Pons (tissue), 1 donor: Measurements from ENCODE around the gene ZFP3.
"Not testable (repeated sequence)": the region's sequence is repeated elsewhere in the genome, so short reads cannot be mapped to it uniquely, and the experiment has no call there.

Experiments
- DNase-seq: peaks from one replicate; pipeline ENCODE4 v3.0.0-alpha.2; 2016; ENCODE audit warnings: low spot score

Gene ZFP3

DNA sequence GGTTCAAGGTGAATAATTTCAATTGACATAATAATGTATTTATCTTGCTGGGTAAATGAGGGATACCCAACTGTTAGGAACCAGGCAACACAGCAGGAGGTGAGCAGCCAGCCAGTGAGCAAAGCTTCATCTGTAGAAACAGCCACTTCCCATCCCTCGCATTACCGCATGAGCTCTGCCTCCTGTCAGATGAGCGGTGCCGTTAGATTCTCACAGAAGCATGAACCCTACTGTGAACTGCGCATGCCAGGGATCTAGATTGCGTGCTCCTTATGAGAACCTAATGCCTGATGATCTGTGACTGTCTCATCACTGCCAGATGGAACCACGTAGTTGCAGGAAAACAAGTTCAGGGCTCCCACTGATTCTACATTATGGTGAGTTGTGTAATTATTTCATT is 46.6 kb downstream of the ZFP3 start:
- DNase-seq: not testable (repeated sequence)

DNA sequence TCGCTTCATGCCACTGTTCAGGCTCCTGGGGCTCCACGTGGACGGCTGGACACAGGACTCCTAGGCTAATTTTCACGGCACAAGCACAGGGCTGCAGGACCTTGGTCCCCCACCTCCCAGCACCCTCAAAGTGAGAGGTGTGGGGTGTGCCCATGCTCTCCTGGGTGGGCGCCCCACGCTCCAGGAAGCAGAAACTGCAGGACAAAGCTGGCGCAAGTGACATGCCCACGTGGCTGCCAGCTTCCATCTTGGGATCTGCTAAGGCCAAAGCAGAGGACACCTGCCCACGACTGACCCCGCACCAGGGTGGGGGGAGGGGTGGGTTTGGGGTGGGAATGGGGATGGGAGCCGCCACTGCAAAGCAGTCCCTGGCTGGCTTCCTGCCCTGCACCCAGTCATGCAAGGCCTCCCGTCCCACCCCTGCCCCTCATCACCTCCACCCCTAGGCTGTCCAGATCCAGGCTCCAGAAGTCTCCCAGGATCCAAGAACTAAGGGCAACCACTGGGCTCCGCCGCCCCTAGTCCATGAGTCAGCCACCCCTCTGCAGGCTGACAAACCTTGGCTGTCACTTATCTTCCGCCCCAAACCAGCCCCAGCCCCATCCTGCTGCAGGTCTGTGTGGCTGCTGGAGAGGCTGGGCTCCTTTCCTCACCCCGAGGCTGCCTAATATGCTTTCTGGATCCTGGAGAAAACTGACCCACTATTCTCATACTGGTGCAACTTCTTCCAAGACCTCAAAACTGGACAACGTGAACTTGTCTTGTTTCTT is 48.6 kb downstream of the ZFP3 start:
- DNase-seq: no peak

DNA sequence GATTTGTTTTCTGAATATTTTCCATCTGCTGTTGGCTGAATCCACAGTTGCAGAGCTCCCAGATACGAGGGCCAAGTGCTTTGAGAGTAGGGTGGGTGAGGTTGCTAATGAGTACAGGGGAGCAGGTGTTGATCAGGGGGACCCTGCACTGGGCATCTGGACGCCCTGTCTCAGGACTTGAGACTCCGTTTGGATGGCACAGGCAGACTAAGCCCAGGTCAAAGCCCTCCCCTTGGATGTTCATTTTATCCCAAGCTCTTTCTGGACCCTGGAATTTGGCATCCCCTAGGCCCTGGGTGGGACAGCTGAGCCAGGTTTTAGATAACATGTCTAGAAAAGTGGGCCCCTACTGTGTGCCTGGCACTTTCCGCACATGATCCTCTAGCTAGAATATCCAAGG is 49.6 kb downstream of the ZFP3 start:
- DNase-seq: no peak

DNA sequence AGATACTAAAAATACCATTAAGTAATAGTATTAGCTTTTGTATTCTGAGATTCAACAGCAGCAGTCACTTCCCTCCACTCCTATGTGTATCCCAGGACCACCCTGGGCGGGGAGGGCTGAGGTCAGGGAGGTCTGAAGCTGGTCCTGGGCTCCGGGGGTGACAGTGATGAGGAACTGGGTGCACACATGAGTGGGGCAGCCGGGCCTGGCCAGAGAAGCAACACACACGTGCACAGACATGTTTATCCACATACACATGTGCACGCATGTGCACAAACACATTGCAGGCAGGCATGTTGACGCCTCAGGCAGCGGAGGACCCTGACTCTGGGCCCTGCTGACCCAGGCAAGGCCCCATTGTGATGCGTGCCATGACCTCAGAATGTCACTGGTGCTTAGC is 50.1 kb downstream of the ZFP3 start:
- DNase-seq: not testable (repeated sequence)

DNA sequence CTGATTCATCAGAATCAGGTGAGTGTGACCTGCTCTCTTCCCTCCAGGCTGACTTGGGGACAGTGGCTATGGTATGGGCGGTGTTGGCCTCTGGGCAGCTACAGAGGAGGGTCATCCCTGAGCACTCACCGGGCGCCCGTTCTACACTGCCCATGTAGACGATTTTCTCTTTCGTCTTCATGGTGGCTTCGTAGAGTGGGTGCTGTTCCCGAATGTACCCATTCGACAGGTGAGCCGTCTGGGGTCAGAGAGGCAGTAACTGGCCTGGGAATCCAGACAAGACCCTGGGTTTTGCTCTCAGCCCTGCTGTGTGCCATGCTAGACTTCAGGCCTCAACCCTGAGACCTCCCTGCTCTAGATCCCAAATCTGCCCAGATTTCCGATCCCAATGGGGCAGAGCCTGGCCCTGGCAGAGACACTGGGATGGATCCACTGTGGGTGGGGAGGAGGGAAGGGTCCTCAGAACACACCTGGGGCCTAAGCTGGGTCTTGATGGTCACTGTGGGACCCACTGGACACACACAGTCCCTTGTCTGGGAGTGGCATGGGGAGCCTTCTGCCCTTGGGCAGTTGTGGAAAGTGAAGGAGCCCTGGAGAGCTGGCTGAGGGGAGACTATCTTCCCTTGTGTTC is 50.8 kb downstream of the ZFP3 start:
- no peak for DNase-seq

DNA sequence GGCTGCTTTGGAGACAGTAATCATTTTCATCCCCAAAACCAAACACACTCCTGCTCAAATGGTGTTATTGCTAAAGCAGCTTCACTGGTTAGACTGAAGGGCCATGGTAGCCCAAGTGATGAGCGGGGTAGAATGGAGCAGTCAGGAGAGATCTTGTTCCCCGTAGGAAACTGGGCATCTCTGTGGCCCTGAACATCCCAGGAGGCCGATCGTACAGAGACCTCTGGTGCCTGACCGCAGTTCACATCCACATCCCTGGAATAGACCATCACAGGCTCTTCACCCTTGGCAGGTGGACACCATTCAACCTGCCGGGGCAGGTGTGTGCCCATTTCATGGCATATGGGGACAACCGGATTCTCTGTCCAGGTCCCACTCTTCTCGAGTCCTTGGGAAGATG is 51.5 kb downstream of the ZFP3 start:
- not testable (repeated sequence) for DNase-seq

DNA sequence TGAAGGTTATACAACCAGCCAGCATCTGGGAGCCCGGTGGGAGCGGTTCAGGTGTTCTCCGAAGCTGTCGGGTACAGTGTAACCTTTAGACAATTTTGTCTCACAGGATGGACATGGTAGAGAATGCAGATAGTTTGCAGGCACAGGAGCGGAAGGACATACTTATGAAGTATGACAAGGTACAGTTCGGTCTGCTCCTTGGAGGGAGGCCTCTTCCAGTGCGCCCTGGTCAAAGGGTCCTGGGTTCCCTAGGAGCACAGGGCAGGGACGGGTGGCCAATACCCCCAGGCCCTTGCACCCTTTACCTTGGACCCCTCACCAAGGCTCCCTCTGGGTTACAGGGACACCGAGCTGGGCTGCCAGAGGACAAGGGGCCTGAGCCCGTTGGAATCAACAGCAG is 52.0 kb downstream of the ZFP3 start:
- DNase-seq: not testable (repeated sequence)

DNA sequence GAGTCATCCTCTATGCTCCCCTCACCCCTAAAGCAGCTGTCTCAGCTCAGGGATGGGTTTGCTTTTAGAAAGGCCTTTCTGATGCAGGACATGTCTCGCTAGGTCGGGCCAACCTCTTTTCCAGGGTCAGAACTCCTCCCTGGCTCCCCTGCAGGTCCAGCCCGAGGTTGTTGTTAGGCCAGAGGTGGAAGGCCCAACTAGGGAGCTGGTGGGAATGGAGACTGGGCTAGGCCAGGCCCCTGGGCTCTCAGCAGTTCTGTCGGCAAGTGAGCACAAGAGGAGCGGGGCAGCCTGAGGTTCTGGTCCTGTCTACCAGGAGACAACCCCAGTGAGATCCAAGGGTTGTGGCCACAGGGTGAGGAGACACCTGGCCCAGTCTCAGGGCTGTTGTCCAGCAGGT is 52.4 kb downstream of the ZFP3 start:
- not testable (repeated sequence) for DNase-seq

DNA sequence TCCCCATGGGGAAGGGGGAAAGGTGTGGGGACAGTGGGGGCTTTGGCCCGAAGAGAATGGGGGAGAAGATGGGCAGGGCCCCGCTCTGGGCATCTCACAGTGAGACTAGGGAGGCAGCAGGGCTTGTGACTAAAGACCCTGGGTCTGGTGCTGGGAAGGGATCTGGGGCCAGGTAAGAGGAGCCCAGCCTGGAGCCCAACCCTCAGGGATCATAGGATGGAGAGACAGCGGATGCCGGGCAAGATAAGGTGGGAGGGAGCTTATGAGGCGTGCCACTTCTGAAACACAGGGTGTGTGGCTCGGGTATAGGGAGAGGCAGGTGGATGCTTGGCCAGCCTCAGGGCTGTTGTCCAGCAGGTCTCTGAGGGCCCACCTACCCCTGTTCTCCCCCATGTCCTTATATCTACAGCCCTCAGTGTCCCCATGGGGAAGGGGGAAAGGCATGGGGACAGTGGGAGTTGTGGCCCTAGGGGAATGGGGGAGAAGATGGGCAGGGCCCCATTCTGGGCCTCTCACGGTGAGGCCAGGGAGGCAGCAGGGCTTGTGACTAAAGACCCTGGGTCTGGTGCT is 53.0 kb downstream of the ZFP3 start:
- DNase-seq: no peak

DNA sequence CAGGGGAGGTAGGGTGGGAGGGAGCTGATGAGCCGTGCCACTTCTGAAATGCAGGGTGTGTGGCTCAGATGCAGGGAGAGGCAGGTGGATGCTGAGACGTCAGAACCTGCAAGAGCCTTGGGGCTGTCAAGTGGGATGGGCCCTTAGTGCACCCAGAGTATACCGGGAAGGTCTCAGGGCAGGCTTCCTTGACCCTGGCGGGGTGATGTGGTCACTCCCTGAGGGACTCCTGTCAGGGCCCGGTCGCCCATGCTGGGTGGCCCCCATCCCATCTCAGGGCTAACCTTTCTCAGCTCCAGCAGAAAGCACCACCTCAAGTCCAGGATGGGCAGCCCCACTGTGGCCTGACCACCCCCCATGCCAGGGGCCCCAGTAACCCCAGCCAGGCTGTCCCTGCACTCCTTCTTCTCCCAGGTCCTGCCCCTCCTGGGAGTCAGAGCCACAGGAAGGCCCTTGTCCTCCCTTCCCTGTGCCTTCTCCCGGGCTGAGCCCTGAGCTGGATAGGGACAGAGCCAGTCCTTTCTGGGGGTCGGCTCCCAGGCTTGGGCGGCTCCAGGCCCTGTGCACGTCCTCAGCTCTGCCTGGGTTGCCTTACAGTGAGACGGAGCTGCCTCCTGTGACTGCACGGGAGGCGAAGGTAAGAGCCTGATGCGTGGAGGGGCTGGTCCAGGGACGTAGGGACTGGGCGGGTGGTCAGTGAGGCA is 53.7 kb downstream of the ZFP3 start:
- DNase-seq: not testable (repeated sequence)

DNA sequence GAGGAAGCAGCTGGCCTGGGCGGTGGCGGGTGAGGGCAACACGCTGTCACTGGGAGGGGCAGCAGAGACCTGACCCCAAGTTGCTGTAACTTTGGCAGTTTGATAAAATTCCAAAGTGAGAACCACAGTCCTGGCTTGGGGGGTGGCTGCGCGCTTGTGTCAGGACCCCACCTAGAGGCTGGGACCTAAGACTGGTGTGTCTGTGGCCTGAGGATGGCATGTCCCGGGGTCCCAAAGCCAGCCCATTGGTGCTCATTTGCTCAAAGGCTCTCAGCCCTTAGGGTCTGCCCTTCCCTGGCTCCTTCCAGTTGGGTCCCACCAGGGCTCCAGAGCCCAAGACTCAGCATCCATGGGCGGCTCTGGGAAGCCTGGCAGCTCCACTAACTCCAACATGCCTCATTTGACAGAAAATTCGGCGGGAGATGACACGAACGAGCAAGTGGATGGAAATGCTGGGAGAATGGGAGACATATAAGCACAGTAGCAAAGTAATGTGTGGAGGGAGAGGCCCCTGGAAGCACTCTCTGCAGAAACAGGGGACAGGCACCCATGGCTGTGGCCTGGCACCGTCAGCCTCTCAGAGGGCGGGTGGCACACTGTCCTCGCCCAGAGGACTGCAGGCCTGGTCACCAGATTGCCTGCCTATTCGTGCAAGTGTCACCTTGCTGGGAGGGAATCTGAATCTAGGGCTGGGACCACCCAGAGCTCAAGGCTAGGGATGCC is 54.4 kb downstream of the ZFP3 start:
- DNase-seq: not testable (repeated sequence)

DNA sequence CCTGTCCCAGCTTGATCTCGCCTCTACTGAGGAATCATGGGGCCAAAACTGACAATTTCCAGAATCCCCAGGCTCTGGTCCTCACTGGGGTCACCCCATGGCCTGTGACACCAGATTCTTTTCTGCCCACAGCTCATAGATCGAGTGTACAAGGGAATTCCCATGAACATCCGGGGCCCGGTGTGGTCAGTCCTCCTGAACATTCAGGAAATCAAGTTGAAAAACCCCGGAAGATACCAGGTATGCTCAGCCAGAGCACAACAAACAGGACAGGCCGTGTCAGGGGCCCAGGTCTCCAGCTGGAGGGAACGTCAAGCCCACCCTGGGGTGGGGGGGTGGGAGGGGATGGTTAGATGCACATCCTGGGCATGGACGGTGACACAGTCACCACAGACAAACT is 55.0 kb downstream of the ZFP3 start:
- no peak for DNase-seq

DNA sequence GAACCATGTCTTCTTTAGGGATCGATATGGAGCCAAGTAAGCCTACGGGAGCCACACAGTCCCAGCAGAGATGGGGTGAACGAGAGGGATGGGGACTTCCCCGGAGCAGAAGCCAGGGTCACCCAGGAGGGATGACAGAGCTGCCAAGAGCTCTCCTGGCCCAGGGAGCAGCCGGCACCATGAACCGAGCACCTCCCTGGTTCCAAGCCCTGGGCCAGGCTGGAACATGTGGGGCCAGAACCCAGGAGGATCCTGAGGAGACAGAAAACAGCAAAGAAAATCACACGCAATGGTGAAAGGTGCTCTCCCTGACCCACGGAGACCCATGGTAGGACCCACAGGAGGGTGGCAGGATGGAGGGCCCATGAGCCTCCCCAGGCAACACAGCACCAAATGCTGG is 55.7 kb downstream of the ZFP3 start:
- not testable (repeated sequence) for DNase-seq

DNA sequence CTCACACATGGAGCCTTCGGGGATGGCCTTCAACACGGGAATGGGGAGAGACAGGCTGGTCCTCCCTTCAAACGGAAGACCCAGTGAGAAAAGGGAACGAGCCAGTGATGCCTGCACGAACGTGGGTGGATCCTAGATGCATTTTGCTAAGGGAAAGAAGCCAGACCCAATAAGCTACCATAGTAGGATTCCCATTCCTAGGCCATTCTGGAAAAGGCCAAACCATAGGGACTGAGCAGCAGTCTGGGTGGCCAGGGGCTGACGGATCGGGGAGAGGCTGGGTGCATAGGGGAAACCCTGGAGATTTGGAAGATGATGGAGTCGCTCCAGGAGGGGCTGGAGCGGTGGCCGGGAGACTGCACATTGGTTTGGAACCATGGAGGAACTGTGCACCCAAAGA is 56.3 kb downstream of the ZFP3 start:
- DNase-seq: not testable (repeated sequence)

DNA sequence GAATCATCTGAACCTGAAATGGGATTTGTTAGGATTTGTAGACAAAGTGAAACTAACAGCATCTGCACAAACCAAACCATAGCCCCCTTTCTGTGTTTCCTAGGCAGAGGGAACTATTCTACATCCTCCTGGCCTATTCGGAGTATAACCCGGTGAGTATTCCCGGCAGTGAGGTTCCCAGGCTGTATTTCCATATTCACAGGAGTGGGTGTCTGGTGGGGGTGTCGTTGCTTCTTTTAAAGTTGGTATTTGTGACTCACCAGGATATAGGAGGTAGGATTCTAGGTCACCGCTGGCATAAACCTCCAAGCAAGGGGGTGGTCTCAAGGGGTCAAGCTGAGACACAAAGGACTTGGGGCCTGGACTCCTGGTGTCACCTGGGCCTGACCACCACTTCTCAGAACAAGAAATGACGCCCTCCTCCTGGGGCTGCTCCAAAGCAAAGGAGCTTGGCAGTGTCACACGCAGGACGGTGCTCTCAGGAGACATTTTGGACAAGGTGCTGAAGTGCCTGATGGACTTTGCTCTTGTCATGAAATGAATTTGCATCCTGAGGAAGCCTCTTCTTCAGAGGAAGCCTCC is 57.0 kb downstream of the ZFP3 start:
- not testable (repeated sequence) for DNase-seq

DNA sequence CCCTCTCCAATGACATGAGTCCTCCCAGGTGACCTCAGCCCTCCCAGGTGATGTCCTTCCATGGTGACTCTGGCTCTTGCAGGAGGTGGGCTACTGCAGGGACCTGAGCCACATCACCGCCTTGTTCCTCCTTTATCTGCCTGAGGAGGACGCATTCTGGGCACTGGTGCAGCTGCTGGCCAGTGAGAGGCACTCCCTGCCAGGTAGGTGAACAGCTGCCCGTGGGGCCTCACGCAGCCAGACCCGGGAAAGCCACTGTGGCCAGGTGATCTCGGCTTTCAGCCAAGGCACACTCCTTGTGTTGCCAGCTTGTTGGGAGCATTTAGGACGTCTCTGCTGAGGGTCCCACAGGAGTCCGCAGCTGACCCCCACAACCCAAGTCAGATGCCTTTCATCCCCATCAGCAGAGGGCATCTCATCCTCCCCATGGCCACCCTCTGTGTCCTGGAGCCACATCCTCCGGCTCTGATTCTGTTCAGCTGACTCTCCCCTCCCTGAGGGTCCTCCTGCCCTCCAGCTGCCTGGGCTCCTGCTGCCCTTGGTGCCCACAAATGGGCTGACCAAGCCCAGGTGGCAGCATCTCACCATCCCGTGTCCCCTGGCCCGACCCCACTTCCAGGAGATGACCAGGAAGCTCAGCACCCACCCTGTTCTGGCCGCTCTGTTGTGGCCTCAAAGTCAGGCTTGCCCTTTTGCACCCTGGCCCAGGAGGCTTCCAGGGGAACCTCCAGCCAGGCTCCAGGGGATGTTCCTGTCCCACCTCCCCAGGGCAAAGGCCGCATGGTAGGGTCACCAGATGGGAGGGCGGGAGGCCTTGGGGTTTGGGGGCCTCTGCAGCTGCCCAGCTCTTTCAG is 57.7 kb downstream of the ZFP3 start:
- no peak for DNase-seq

DNA sequence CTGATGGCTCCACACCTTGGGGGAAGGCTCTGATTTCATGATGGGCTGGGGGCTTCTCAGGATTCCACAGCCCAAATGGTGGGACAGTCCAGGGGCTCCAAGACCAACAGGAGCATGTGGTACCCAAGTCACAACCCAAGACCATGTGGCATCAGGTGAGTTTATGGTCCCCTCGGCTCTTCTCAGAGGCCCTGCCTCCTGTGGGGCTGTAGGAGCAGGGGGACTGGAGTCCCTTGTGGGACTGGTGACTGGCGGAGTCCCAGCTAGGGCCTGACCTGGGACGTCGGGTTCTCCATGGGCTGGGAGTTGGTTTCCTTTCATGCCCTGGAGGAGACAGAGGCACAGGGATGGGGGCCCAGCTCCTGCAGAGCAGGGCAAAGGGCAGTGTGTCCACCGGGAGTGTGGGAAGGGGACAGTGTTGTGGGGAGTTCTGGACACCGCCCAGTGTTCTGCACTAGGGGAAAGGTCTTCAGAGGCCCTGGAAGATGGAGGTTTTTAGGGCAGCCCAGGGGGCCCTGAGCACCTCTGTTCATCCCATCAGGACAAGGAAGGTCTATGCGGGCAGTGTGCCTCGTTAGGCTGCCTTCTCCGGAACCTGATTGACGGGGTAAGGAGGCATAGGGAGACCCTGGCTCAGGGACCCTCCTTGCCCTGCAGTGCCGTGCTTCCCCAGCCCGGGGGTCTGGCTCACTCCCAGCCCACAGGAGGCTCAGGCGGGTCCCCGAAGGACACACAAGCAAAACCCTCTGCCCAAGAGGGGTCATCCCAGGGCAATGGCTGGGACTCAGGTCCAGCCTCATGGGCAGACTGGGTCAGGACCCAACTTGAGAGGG is 58.5 kb downstream of the ZFP3 start:
- DNase-seq: not testable (repeated sequence)

DNA sequence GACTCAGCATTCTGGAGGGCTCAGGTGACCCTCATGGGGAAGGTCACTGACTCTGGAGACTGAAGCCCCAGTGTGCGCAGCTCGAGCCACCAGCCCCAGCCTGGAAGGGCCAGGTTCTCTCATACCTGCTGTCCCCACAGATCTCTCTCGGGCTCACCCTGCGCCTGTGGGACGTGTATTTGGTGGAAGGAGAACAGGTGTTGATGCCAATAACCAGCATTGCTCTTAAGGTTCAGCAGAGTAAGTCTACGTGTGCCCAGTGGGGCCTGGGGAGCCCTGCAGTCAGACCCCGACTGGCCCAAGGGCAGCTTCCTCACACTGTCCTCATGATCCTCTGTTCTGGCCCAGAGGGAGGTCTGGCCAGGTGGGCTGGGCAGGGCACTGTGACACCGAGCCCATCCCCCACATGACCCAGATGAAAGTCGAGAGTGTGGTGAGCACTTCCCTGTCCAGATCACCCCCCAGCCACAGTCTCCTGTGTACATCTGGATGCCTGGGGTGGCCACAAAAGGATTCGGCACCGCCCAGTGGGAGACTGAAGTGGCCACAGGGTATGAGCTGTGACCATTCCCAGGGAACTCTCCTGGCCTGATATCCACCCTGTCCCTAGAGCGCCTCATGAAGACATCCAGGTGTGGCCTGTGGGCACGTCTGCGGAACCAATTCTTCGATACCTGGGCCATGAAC is 59.4 kb downstream of the ZFP3 start:
- DNase-seq: not testable (repeated sequence)

DNA sequence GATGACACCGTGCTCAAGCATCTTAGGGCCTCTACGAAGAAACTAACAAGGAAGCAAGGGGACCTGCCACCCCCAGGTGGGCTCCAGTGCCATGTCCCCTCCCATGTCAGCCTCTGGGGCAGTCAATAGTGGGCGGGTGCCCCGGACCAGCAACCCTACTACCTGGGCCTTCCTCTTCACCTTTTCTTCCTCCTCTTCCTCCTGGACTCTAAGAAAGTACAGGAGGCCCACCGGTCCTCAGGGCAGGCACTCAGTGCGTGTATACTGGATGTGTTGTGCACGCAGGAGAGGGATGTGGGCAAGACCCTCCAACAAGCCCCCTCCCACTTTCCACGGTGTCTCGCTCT is 59.9 kb downstream of the ZFP3 start:
- DNase-seq: not testable (repeated sequence)
